Measurements from ENCODE around the gene OMG.

DNA sequence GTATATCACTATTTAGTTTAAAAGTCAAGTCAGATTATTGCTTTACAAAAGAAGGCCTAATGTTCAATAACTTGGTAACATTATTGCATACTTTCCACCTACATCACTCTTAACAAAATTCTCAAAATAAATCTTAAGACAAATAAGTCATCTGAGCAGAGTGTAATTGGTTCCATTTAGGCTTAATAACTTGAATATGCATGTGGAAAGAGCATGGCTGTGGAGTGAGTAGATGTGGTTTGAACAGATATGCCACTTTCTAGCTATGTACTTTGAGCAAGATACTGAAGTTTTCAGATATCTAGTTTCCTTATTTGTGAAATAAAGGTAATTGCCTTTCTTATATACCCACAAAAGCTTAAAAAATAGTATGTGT, 31.1 kb upstream of the OMG start:
- no peak for TF ChIP-seq CTCF (IDR thresholded peaks at IDR 0.05; ENCODE audit: low read depth, low read length, poor library complexity, severe bottlenecking)
- no peak for TF ChIP-seq EZH2phosphoT487 (IDR thresholded peaks at IDR 0.05; ENCODE audit: borderline replicate concordance, low read length)
